ENCODE results near the gene HOXB2.

DNA sequence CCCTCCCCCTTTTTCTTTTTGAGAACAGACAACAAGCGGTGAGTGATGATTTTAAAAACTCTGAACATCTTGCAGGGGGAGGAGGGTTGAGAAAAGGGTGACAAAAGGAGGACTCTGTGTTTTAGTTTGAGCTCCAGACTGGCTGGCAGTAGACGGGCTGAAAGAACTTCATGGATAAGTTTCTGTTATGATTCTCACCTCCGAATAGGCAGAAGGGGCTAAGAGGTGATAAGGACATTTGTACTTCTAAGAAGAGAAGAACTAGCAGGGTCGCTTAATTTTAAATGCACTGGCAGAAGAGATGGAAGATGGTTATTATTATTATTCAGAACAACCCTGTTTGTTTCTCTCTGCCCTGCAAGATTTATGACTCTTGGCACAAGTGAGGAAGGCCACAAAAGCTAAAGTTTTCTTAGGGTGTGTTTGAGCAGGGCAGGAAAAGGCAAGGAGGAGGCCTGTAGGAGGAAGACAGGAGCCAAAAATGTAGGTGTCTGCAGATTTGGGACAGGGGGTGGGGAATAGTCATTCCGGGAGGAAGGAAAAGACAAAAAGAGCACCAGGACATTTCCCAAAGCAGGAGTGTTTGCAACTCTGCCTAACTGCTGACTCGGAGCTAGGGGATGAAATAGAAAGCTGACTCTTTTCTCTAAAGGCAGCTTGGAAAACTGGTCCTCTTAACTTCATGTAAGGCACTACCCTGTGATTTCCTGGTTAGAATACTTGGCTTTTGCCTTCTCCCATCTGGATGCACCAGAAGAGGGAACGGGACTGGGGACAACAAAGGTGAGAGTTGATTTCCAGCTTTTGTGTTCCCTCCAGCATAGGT is 11.9 kb upstream of the HOXB2 start:
- TF ChIP-seq, protein P1, sequence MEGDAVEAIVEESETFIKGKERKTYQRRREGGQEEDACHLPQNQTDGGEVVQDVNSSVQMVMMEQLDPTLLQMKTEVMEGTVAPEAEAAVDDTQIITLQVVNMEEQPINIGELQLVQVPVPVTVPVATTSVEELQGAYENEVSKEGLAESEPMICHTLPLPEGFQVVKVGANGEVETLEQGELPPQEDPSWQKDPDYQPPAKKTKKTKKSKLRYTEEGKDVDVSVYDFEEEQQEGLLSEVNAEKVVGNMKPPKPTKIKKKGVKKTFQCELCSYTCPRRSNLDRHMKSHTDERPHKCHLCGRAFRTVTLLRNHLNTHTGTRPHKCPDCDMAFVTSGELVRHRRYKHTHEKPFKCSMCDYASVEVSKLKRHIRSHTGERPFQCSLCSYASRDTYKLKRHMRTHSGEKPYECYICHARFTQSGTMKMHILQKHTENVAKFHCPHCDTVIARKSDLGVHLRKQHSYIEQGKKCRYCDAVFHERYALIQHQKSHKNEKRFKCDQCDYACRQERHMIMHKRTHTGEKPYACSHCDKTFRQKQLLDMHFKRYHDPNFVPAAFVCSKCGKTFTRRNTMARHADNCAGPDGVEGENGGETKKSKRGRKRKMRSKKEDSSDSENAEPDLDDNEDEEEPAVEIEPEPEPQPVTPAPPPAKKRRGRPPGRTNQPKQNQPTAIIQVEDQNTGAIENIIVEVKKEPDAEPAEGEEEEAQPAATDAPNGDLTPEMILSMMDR (IDR thresholded peaks at IDR 0.05; ENCODE audit: insufficient read depth, low read length, poor library complexity, severe bottlenecking) = no peak
- TF ChIP-seq EZH2phosphoT487 (conservative IDR thresholded peaks at IDR 0.05; ENCODE audit: low read length) = no peak

Measured in SU-DHL-6 (cell line).